Islet of Langerhans (tissue), 1 donor: ENCODE data around the gene KIAA1958.
"Not testable (repeated sequence)": the region's sequence is repeated elsewhere in the genome, so short reads cannot be mapped to it uniquely, and the experiment has no call there.

Experiments used
- FAIRE-seq: peaks from one replicate; lab custom pipeline; 2011; peaks lifted over from hg19 to GRCh38; lab: Jason Lieb, UNC

Gene KIAA1958

GRCh38 chr9:112556497-112557442 is 70.1 kb downstream of the KIAA1958 start:
- FAIRE-seq: no peak

- FAIRE-seq: no peak
These were observed 71.8 kb downstream of the KIAA1958 start for GRCh38 chr9:112558476-112558875.

GRCh38 chr9:112558978-112559377 is 72.4 kb downstream of the KIAA1958 start:
- no peak for FAIRE-seq

GRCh38 chr9:112559629-112560413 is 73.2 kb downstream of the KIAA1958 start:
- no peak for FAIRE-seq

GRCh38 chr9:112562235-112562958 is 75.8 kb downstream of the KIAA1958 start:
- FAIRE-seq: no peak

DNA sequence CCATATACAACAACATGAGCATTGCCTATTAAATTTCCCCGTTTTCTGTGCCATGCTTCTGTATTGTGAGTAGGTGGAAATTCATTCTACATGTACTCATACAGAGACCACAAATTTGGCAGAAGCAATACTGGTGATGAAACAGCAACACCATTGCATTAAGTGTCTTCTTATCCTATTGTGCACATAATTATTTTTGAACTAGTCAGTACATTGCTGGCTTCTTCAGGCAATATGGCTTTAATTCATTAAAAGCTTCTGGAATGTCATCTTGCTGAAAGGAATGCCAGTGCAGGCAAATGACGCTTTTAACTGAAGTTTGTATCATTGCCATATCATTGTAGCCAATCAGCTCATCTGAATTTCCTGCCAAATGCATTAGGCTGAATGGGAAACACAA is 82.6 kb downstream of the KIAA1958 start:
- no peak for FAIRE-seq

DNA sequence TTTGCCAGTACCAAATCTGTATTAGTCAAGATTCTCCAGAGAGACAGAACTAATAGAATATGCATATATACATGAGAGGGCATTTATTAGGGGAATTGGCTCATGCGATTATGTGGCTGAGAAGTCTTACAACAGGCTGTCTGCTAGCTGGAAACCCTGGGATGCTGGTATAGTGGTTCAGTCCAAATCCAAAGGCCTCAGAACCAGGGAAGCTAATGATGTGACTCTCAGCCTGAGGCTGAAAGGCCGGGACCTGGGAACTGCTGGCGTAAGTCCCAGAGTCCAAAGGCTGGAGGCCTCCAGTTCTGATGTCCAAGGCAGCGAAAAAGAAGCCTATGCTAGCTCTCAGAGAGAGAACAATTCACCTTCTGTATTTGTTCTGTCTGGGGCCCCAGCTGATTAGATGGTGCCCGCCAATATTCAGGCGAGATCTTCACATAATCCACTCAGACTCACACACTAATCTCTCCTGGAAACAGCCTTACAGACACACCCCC is 84.1 kb downstream of the KIAA1958 start:
- peak; percentile 65 for FAIRE-seq

- FAIRE-seq: peak; percentile 9
These were observed 85.2 kb downstream of the KIAA1958 start for GRCh38 chr9:112571624-112572355.

DNA sequence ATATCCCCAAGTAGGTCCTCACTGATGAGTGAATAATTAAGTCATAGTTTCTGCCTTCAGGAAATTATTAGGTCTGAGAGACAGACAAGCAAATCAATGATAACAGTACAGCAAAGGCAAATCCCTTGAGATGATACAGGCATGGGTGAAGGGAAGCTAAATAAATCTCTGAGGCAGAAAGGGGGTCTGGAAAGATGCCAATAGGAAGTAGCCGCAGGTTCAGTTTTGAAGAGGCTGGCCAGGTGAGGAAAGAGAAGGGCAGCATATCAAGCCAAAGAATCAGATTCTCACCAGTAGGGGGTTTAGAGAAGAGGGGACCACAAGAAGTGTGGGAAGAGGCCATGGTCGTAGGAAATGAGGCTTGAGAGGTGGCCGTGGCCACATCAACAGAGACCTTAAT is 85.8 kb downstream of the KIAA1958 start:
- FAIRE-seq: no peak

- no peak for FAIRE-seq
These were observed 87.4 kb downstream of the KIAA1958 start for GRCh38 chr9:112574008-112574407.

DNA sequence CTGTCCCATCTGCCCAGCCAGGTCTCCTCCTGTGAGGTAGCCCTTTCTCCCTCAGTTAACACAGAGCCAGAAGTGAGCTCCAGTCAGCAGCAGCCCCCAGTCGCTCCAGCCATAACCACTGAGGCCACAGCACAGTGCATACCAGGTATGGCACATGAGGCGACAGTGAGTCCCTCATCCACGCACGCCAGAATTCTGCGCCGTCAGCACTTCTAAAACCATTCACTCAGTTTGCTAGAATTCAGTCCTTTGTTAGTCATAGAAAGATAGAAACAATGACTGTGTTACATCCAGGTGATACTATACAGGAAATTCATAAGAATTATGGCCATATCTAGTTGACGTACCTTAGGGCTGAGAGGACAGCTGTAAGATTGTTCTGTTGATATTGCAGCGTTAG is 88.5 kb downstream of the KIAA1958 start:
- no peak for FAIRE-seq

DNA sequence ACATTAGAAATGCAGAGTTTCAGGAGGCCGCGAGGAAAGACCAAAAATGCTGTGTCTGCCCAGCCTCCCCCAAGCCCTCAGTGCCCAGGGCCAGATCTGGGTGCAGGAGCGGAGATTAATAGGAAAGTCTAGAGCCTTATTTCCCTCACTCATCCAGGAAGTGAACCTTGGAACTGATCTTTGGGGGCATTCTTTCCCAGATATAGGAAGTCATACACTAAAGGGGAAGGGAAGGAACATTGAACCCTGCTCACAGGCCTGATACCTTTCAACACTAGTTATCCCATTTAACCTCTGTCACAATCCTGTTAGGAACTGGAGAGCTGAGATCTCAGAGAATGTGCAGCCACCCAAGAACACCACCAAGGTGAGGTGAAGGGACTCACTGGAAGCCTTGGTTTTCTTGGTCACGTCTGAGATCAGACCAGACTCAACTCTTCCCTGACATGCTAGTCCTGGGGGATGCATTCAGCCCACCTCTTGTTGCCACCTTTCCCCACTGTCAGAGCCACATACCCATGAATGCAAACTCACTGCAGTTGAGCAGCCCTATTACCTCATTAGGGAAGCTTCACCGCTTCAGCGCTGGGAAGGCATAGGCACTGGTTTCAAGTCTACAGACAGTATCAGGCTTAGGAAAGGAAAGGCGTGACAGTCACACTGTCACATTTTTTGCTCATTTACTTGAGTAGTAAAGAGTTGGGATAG is 95.0 kb downstream of the KIAA1958 start:
- no peak for FAIRE-seq

DNA sequence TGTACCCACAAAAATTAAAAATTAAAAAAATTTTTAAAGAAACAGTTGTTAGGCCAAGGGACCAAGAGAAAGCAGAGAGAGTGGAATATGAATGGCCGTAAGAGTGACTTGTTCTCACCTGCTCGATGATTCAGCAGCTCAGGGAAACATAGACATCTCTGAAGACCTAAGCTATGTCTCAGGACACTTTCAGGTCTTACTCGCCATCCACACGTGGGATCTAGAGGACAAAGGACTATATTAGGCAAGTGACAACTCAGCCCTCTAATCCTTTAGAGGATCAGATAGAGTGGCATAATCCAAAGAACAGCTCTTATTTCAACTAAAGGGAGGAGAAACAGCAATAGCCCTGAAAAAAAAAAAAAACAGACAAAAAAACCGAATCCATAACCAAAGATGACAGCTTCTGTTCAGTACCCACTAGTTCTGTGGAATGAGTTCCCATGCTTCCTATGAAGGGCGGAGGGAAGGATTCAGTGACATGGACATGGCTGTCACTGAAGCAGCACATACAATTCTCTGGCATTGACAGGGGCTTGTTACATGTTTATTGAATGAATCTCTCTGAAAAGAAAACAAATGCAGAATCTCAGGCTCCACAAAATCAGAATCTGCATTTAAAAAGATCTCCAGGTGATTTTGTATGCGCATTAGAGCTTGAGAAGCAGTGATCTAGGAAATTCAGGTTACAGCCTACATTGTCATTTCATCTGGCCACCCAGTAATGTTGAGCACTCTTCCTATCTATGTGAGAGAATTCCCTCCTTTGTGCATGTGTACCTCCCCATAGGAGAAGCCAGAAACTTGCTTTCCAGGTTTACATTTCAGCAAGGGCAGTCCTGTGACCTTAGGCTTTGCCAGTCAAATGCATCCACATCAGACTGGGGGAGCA is 96.0 kb downstream of the KIAA1958 start:
- FAIRE-seq: no peak

DNA sequence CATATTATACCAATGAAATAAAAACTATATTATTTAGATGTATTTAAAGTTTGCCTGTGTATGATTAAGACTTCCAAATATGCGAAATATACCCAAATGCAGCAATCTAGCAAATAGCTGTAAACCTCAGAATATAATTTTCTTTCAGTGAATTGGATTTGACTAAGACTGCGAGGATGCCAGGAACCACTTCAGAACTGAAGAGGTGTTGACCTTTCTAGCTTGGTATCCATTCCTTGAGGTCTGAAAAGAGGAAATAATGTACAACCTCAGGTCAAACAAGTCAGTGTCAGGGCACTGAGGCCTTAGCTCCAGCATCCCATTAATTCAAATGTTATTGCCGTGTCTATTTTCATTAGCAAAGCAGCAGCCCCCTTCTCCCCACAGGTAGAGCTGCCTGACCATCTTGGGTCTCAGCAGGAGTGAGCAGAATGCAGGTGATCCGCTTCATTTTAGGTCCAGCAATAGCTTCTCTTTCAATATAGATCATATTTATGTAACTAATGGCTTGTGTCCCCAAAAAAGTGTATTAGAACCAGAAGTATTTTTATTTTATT is 100.0 kb downstream of the KIAA1958 start:
- no peak for FAIRE-seq

DNA sequence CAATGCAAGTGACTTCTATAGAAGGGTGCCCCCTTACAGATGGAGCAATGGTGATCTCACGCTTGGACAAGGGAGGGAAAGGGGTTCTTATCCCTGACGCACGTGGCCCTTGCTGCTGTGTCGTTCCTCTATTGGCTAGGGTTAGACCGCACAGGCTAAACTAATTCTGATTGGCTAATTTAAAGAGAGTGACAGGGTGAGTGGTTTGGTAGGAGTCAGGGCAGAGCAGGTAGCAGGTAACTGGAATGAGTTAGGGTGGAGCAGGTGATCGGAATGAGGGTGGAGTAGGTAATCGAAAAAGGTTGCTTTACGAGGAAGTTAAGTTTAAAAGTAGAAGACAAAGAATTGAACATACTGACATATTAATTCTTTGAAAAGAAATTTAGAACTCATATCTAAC is 105.2 kb downstream of the KIAA1958 start:
- FAIRE-seq: not testable (repeated sequence)

DNA sequence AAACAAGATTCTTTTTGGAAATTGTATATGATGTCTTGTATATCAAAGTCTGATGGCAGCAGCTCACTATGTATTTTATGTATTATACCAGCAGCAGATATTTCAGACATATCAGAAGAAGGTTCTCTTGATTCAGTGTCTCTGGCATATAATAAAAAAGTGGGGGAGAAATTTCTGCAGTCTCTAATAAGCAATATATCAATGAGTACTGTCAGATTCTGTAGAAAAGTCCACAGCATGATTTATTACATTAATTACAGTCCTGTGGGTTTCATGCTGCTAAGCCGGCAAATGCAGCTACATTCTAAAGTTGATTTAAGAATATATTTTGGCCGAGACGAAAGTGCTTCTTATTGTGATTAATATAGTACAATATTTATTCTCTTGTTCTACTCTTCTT is 113.1 kb downstream of the KIAA1958 start:
- FAIRE-seq: no peak

DNA sequence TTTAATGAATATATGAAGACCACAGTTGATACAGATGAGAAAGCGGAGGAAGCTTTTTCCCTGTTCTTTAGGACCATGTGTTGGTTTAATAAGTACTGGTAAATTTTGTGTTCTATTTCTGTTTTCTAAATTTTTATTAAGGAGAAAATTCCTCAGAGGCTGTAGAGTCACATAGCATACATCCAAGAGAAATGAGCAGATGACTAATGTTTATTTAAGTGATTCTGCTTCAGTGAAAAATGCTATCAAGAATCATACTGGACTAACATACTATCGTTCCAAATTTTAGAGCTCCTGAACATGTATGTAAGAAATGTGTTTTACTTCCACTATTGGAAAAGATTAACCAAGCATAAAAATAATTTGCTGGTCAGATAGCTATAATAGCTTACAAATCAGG is 115.0 kb downstream of the KIAA1958 start:
- no peak for FAIRE-seq

GRCh38 chr9:112604790-112605189 is 118.2 kb downstream of the KIAA1958 start:
- no peak for FAIRE-seq

GRCh38 chr9:112605518-112605917 is 118.9 kb downstream of the KIAA1958 start:
- FAIRE-seq: no peak
